Neutrophil (primary cell): ENCODE data around the gene ZYX.
"Not testable (repeated sequence)": the region's sequence is repeated elsewhere in the genome, so short reads cannot be mapped to it uniquely, and the experiment has no call there.

ENCODE experiments used
- H3K27ac ChIP-seq: fragments of 200-600 bp; sonication (generic); 2 replicates; pipeline ENCODE4 v1.5.1; 2016; ENCODE audit warnings: mild to moderate bottlenecking, moderate library complexity
- H3K27me3 ChIP-seq: fragments of 200-600 bp; sonication (generic); 2 replicates; pipeline ENCODE4 v1.6.0; 2016; ENCODE audit warnings: mild to moderate bottlenecking
- H3K36me3 ChIP-seq: fragments of 200-600 bp; sonication (generic); 2 replicates; pipeline ENCODE4 v1.5.1; 2017
- H3K4me1 ChIP-seq, 2 experiments: fragments of 200-600 bp in 1 of 2; sonication (generic) in 1 of 2; 1 replicate in 1 of 2; 2 replicates in 1 of 2; pipeline versions ENCODE4 v1.5.1 to v1.6.1; 2013 to 2016; ENCODE audit warnings: low read depth in 1 of 2, low read length in 1 of 2, mild to moderate bottlenecking in 1 of 2, moderate library complexity in 1 of 2; ENCODE audit not compliant: control insufficient read depth in 1 of 2, insufficient read depth in 1 of 2
- H3K4me3 ChIP-seq, 2 experiments: fragments of 200-600 bp in 1 of 2; sonication (generic) in 1 of 2; 1 replicate in 1 of 2; 2 replicates in 1 of 2; pipeline ENCODE4 v1.5.1; 2013 to 2016; ENCODE audit warnings: low read depth in 1 of 2, low read length in 1 of 2, mild to moderate bottlenecking in 1 of 2, moderate library complexity in 1 of 2
- H3K9me3 ChIP-seq: fragments of 200-600 bp; sonication (generic); 2 replicates; pipeline ENCODE4 v1.5.1; 2016
- CTCF ChIP-seq: fragments of 200-600 bp; sonication (generic); IDR thresholded peaks from 2 replicates; pipeline ENCODE4 v1.5.1; 2016; ENCODE audit warnings: antibody characterized with exemption

Gene ZYX

GRCh38 chr7:143418681-143419458, 37.7 kb downstream of the ZYX start:
- Histone ChIP-seq H3K27ac (no peak overlapping the region), H3K9me3 (no peaks in the 10 kb centered on the region), H3K27me3 (no peaks in the 10 kb centered on the region), H3K36me3 (no peaks in the 10 kb centered on the region), H3K4me3 (no peak overlapping the region), H3K4me1 (peaks cover 3 to 17% of the 10 kb centered on the region in 2 experiments)
- TF ChIP-seq CTCF, result no peak

GRCh38 chr7:143419880-143420279, 38.7 kb downstream of the ZYX start:
- Histone ChIP-seq H3K4me3 (no peak overlapping the region), H3K4me1 (peaks cover 3 to 8% of the 10 kb centered on the region in 2 experiments), H3K9me3 (no peaks in the 10 kb centered on the region), H3K36me3 (no peaks in the 10 kb centered on the region), H3K27ac (no peak overlapping the region), H3K27me3 (no peaks in the 10 kb centered on the region)
- no peak for TF ChIP-seq CTCF

- not testable (repeated sequence) for H3K36me3 ChIP-seq, H3K4me1 ChIP-seq, H3K27ac ChIP-seq, H3K9me3 ChIP-seq, H3K4me3 ChIP-seq, H3K27me3 ChIP-seq
Observed at GRCh38 chr7:143420624-143421023, 39.5 kb downstream of the ZYX start.

GRCh38 chr7:143422033-143422432, 40.9 kb downstream of the ZYX start:
- no peak overlapping the region for H3K4me3 ChIP-seq
- H3K9me3 ChIP-seq, result no peaks in the 10 kb centered on the region
- no peaks in the 10 kb centered on the region for H3K4me1 ChIP-seq
- no peak for TF ChIP-seq CTCF
- no peak overlapping the region for H3K27ac ChIP-seq
- no peaks in the 10 kb centered on the region for H3K27me3 ChIP-seq
- H3K36me3 ChIP-seq, result no peaks in the 10 kb centered on the region

GRCh38 chr7:143424476-143424875, 43.3 kb downstream of the ZYX start:
- not testable (repeated sequence) for H3K4me1 ChIP-seq, H3K4me3 ChIP-seq, H3K36me3 ChIP-seq, H3K27me3 ChIP-seq, H3K27ac ChIP-seq, H3K9me3 ChIP-seq

GRCh38 chr7:143426479-143427142, 45.5 kb downstream of the ZYX start:
- no peak for TF ChIP-seq CTCF
- no peak overlapping the region for H3K4me3 ChIP-seq
- H3K9me3 ChIP-seq, result no peaks in the 10 kb centered on the region

More at GRCh38 chr7:143426479-143427142, 45.5 kb downstream of the ZYX start:
- Histone ChIP-seq H3K27me3 (no peaks in the 10 kb centered on the region), H3K27ac (no peak overlapping the region), H3K36me3 (no peaks in the 10 kb centered on the region), H3K4me1 (no peaks in the 10 kb centered on the region)
